Stimulated activated CD4-positive, alpha-beta T cell treated with anti-CD3 and anti-CD28 coated beads, TNF-alpha, amount 100 ng/mL, for 24 hours (primary cell): ENCODE results near the gene ARHGAP24.
"Not testable (repeated sequence)": the region's sequence is repeated elsewhere in the genome, so short reads cannot be mapped to it uniquely, and the experiment has no call there.

ENCODE experiments used
- DNase-seq, 3 experiments: peaks; one replicate each; pipeline ENCODE4 v3.0.0-alpha.2; 2020; ENCODE audit warnings: low read depth in 3 of 3

The ARHGAP24 gene

DNA sequence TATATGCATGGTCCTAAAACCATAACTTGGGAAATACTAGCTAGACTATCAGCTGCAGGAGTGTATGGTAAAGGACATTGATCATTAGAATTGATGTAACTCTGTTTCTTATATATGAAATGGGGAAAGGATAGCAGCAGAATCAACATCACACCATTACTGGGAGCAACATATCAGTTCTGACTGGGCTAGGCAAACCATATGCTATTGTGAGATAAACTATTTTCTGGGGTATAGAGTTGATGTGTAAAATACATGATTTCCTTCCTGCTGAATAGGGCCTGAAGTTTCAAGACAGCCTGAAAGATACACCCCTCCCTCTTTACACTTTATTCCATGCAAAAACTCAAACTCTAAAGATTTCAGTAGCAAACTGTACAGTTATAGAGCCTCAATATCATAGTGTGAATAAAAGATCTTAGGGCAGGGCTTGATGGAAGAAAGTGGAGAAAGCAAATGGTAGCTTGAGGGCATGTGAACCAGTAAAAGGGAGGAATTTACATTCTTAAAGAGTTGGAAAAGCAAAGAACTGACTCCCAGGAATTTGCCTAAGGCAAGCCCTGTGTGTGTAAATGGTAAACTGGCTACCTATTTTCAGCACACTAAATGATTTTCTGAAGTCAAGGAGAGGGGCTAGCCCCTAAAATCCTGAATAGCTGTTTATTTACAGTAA lies 480.8 kb downstream of the ARHGAP24 start:
- no peak for DNase-seq

DNA sequence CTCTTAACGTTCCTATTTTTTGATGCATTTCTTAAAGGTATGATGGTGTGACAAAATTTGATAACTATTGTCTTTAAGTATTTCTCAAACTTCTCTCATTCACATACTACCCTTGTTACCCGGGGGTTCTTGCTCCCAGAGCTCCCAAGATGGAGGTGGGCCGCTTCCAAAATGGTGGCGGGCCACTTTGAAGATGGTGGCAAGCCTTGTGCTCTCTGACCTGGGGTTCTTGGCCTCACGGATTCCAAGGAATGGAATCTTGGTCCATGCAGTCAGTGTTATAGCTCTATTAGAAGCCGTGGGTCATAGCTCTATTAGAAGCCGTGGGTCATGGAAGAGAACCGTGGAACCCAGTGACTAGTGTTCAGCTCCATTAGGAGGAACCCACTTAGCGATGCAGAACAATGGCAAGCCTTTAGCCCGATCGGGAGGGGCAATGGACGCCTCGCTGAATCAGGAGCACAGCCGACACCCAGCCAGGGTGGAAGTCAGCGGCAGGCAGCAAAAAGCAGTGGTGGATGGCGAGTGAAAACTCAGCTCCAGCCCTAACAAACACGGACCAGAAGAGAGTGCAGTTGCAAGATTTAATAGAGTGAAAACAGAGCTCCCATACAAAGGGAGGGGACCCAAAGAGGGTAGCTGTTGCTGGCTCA lies 481.5 kb downstream of the ARHGAP24 start:
- no peak for DNase-seq

- no peak for DNase-seq
These were observed 486.9 kb downstream of the ARHGAP24 start for GRCh38 chr4:85961887-85962286.

- no peak for DNase-seq
These were observed 488.3 kb downstream of the ARHGAP24 start for GRCh38 chr4:85963231-85963630.

DNA sequence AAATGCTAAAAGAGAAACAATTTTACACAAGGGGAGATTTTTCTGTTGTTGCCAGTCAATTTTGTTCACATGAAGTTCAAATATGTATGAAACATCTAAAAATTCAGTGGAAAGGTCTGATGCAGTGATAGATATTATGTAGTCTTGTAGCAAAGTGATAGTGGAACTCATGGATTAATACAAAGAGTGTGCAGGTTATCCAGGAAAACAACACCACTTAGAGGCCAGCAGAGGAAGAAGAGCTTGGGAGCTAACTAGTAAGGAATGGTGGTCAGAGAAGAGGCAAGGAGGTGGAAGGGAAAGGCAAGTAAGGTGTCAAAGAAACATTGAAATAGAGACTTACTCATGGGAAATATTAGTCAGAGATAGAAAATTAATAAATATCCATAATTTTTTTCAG lies 489.3 kb downstream of the ARHGAP24 start:
- no peak for DNase-seq

DNA sequence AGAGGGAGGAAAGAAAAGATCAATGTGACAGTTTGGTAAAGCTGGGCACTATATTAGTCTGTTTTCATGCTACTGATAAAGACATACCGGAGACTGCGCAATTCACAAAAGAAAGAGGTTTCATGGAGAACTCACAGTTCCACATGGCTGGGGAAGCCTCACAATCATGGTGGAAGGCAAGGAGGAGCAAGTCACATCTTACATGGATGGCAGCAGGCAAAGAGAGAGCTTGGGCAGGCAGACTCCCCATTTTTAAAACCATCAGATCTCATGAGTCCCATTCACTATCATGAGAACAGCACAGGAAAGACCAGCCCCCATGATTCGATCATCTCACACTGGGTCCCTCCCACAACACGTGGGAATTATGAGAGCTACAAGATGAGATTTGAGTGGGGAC lies 490.1 kb downstream of the ARHGAP24 start:
- DNase-seq: not testable (repeated sequence)

- DNase-seq: no peak
These were observed 490.6 kb downstream of the ARHGAP24 start for GRCh38 chr4:85965529-85965928.

GRCh38 chr4:85966373-85966772 lies 491.4 kb downstream of the ARHGAP24 start:
- no peak for DNase-seq

- no peak for DNase-seq
These were observed 492.9 kb downstream of the ARHGAP24 start for GRCh38 chr4:85967872-85968271.

- DNase-seq: no peak
These were observed 494.2 kb downstream of the ARHGAP24 start for GRCh38 chr4:85968945-85969819.

DNA sequence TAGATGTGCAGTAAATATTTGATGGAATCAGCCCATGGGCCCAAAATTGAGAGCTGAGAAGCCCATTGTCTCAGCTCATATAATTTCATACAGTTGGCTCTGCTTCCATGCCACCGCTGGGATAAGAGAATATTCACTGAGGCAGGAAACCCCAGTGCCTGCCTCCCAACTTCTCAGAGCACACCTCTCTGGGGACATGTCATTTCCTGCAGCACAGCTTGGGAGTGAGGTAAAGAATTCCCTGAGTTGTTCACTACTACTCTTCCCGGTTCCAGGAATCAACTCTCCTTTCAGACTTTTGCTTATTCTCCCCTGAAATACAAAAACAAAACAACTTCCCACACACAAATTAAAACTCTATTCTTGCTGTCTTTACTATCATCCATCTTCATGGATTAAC lies 495.6 kb downstream of the ARHGAP24 start:
- DNase-seq: no peak

DNA sequence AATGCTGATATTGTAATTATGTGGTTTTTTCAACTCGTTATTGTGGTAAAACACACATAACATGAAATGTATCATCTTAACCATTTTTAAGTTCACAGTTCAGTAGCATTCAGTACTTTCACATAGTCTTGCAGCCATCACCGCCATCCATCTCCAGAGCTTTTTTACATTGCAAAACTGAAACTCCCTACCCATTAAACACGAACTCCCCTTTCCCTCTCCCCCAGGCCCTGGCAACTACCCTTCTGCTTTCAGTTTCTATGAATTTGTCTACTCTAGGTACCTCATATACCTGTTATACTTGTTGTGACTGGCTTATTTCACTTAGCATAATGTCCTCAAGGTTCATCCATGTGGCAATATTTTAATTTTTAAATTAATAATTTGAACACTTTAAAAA lies 504.3 kb downstream of the ARHGAP24 start:
- no peak for DNase-seq

DNA sequence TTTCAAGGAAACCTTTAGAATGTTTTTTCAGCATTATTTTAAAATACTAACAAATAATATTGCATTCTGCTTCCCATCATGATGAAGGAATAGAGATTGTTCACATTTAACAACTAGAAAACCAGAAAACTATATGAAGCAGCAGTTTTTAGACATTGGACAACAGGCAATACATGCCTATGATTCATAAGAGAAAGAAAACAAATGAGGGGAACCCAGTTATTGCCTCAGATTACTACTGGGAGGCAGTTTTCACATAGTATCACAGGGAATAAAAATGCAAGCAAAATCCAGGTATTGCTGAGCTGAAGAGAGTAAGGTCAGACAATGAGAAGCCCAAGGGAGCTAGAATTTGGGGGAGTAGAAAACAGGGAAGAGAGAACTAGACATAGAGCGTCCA lies 511.3 kb downstream of the ARHGAP24 start:
- no peak for DNase-seq

DNA sequence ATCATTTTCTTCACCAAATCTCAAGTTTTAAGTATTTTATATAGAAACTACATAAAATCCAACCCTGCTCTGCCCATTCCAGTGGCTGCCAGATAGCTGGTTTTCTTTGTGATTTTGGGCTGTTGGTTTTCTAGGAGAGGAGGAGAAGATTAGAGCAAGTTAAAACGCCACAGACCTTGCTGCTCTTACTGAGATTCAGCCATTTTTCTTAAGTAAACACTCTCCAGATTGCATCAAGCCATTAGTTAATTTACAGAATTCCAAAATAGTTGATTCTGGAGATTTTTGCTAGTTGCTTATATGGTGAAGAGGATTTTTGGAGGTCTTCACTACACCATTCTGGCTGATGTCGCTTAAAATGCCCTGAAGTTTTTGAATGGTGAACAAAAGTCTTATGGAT lies 518.7 kb downstream of the ARHGAP24 start:
- DNase-seq: no peak

GRCh38 chr4:85994576-85994975 lies 519.6 kb downstream of the ARHGAP24 start:
- no peak for DNase-seq

DNA sequence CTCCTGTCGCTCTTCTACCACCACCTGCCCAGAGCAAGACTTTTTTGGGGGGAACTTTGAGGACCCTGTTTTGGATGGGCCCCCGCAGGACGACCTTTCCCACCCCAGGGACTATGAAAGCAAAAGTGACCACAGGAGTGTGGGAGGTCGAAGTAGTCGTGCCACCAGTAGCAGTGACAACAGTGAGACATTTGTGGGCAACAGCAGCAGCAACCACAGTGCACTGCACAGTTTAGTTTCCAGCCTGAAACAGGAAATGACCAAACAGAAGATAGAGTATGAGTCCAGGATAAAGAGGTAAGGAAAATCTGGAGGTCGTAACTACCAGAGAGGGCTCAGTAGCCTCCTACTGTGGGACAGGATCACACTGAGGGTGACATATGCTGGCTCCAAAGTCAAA lies 520.4 kb downstream of the ARHGAP24 start:
- DNase-seq: no peak

DNA sequence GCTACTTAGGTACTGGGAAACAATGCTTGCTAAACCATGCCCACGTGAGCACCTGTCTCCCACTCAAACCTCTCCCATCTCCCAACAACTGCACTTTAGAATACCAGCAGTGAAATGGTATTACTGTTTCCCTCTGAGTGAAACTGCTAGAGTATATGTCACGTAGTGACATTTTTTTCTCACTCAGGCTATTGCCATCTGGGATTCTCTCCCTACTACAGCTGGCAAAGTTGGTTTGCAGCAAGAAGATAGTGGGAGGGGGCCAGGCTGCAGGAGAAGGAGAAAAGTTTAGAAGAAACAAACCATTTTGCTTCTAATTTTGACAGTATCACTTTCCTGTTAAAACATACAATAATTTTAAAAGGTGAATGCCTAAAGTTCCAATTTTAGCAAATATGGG lies 526.6 kb downstream of the ARHGAP24 start:
- no peak for DNase-seq

GRCh38 chr4:86004030-86004429 lies 529.1 kb downstream of the ARHGAP24 start:
- DNase-seq: no peak

GRCh38 chr4:86006057-86006456 lies 531.1 kb downstream of the ARHGAP24 start:
- no peak for DNase-seq

- no peak for DNase-seq
These were observed 532.1 kb downstream of the ARHGAP24 start for GRCh38 chr4:86007042-86007441.

DNA sequence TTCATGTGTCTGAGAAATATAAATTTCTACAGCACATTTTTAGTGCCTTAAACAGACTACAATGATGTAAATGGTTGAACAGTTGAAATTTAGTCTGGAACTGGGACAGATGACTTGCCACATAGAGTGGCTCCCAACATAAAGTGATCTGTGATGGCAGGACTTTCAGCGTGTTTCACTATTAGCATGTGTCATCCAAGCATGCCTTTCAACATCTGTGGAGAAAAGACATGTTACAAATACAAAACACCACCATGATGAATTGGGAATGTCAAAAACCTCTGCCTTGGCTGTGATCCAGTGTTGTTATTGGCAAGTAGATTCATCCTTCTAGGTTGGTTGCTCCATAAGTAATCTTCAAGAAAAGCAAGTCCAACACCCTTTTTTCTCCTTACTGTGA lies 536.2 kb downstream of the ARHGAP24 start:
- DNase-seq: no peak

DNA sequence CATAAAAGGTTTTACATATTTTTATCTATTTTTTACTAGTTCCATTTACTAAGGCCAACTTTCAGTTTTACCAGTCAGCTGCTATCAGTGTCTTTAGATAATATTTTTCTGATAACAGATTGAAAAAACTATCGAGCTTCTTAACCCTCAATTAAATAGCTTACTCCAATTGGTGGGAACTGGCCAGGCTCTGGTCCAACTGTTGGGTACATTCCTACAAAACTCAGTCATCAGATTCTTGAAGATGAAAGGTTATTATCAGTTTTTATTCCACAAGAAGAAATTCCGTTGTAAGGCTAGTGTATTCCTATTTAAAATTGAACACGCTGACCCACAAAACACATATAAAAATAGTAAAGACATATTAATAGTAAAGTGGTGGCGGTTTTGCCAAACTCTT lies 538.7 kb downstream of the ARHGAP24 start:
- DNase-seq: no peak

- DNase-seq: no peak
These were observed 539.6 kb downstream of the ARHGAP24 start for GRCh38 chr4:86014599-86014998.
